ENCODE data around the gene BNIP3.

Gene BNIP3

DNA sequence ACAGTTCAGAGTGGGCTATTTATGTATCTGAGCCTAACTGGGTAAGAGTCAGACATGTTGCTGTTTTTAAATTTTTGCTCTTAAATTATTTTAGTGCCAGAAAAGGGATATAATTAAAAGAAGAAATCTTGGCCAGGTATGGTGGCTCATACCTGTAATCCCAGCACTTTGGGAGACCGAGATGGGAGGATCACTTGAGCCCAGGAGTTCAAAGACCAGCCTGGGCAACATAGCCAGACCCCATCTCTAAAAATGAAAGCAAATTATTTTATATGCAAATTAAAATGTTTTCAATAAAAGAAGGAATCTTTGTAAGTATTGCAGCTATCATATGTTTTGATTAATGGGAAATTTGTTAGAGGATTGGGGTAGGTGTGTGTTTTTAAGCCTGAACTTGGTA lies 39.3 kb downstream of the BNIP3 start:
- H3K27ac ChIP-seq, result no peak overlapping the region
- peaks cover 14 to 67% (median 52%) of the 10 kb centered on the region in 3 donors for H3K36me3 ChIP-seq
- intact Hi-C loops (cut with DNase I; ENCODE audit: low total_unique reads), result no loop called here
- TF ChIP-seq, protein P1, sequence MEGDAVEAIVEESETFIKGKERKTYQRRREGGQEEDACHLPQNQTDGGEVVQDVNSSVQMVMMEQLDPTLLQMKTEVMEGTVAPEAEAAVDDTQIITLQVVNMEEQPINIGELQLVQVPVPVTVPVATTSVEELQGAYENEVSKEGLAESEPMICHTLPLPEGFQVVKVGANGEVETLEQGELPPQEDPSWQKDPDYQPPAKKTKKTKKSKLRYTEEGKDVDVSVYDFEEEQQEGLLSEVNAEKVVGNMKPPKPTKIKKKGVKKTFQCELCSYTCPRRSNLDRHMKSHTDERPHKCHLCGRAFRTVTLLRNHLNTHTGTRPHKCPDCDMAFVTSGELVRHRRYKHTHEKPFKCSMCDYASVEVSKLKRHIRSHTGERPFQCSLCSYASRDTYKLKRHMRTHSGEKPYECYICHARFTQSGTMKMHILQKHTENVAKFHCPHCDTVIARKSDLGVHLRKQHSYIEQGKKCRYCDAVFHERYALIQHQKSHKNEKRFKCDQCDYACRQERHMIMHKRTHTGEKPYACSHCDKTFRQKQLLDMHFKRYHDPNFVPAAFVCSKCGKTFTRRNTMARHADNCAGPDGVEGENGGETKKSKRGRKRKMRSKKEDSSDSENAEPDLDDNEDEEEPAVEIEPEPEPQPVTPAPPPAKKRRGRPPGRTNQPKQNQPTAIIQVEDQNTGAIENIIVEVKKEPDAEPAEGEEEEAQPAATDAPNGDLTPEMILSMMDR (IDR thresholded peaks at IDR 0.05), result no peak
- peaks cover 0 to 28% (median 20%) of the 10 kb centered on the region in 4 donors for H3K4me1 ChIP-seq
- no peak for DNase-seq
- H3K27me3 ChIP-seq, result no peaks in the 10 kb centered on the region
- H3K9me3 ChIP-seq, result no peaks in the 10 kb centered on the region
- no peak overlapping the region for H3K4me3 ChIP-seq

- intact Hi-C loops (cut with DNase I; ENCODE audit: low total_unique reads), result no loop called here
- Histone ChIP-seq H3K4me1 (peaks cover 0 to under 1% (median 0%) of the 10 kb centered on the region in 4 donors), H3K4me3 (no peak overlapping the region), H3K27ac (no peak overlapping the region), H3K27me3 (no peaks in the 10 kb centered on the region), H3K36me3 (peaks cover 14 to 69% (median 55%) of the 10 kb centered on the region in 3 donors), H3K9me3 (no peaks in the 10 kb centered on the region)
- no peak for DNase-seq
- TF ChIP-seq, protein P1 (IDR thresholded peaks at IDR 0.05), result no peak
These were observed 43.0 kb downstream of the BNIP3 start for GRCh38 chr10:131938681-131939080.

DNA sequence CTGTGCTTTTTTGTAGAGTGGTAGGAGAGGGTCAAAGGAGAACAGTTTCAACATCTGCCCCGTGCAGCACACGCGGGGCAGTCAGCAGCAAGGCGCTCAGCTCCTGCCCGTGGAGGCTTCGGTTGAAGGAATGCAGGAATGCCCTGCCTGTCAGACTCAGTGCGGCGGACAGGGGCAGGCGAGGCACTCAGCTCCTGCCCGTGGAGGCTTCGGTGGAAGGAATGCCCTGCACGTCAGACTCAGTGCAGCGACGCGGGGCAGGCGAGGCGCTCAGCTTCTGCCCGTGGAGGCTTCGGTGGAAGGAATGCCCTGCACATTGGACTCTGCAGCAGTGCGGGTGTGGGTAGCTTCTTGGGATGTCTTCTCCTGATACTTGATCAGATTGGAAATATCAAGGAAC lies 43.9 kb downstream of the BNIP3 start:
- DNase-seq, result no peak
- Histone ChIP-seq H3K36me3 (peaks cover 14 to 69% (median 50%) of the 10 kb centered on the region in 3 donors), H3K9me3 (no peaks in the 10 kb centered on the region), H3K4me3 (no peak overlapping the region), H3K27ac (no peak overlapping the region), H3K27me3 (no peaks in the 10 kb centered on the region), H3K4me1 (peaks cover 0 to 9% (median under 1%) of the 10 kb centered on the region in 4 donors)
- TF ChIP-seq, protein P1 (IDR thresholded peaks at IDR 0.05), result no peak
- intact Hi-C loops (cut with DNase I; ENCODE audit: low total_unique reads), result no loop called here

- peaks cover 14 to 65% (median 45%) of the 10 kb centered on the region in 3 donors for H3K36me3 ChIP-seq
- peaks cover 0 to 18% (median 7%) of the 10 kb centered on the region in 4 donors for H3K4me1 ChIP-seq
- no peak overlapping the region for H3K4me3 ChIP-seq
- intact Hi-C loops (cut with DNase I; ENCODE audit: low total_unique reads), result no loop called here
- DNase-seq, result no peak
- TF ChIP-seq, protein P1 (IDR thresholded peaks at IDR 0.05), result no peak
- no peak overlapping the region for H3K27ac ChIP-seq
- no peaks in the 10 kb centered on the region for H3K27me3 ChIP-seq
- H3K9me3 ChIP-seq, result no peaks in the 10 kb centered on the region
These were observed 45.0 kb downstream of the BNIP3 start for GRCh38 chr10:131936736-131937135.

GRCh38 chr10:131936294-131936693 lies 45.4 kb downstream of the BNIP3 start:
- no peaks in the 10 kb centered on the region for H3K9me3 ChIP-seq
- H3K4me1 ChIP-seq, result peaks cover 0 to 22% (median 12%) of the 10 kb centered on the region in 4 donors
- H3K4me3 ChIP-seq, result no peak overlapping the region
- no peaks in the 10 kb centered on the region for H3K27me3 ChIP-seq
- no peak overlapping the region for H3K27ac ChIP-seq
- intact Hi-C loops (cut with DNase I; ENCODE audit: low total_unique reads), result no loop called here
- no peak for DNase-seq
- TF ChIP-seq, protein P1 (IDR thresholded peaks at IDR 0.05), result no peak
- peaks cover 14 to 60% (median 41%) of the 10 kb centered on the region in 3 donors for H3K36me3 ChIP-seq

- TF ChIP-seq, protein P1 (IDR thresholded peaks at IDR 0.05), result no peak
- intact Hi-C loops (cut with DNase I; ENCODE audit: low total_unique reads), result loop anchor here (2.0 kb wide), 1 partner anchor 32 kb away; no protein-coding TSS in a partner anchor
- DNase-seq, result no peak
- Histone ChIP-seq H3K36me3 (peaks cover 7 to 50% (median 31%) of the 10 kb centered on the region in 3 donors), H3K4me1 (peaks cover 0 to 30% (median 20%) of the 10 kb centered on the region in 4 donors), H3K9me3 (no peaks in the 10 kb centered on the region), H3K27me3 (no peaks in the 10 kb centered on the region), H3K27ac (no peak overlapping the region), H3K4me3 (no peak overlapping the region)
These were observed 46.5 kb downstream of the BNIP3 start for GRCh38 chr10:131935260-131935659.

Measured in tibial artery (tissue), 4 donors.